GM12872 (cell line): ENCODE measurements around the gene MRPS22.

Experiments
- CTCF ChIP-seq: IDR thresholded peaks from 3 replicates; pipeline ENCODE4 v1.5.1; 2011; ENCODE audit warnings: low read depth, mild to moderate bottlenecking, low read length, moderate library complexity; ENCODE audit not compliant: insufficient read depth

Gene MRPS22

GRCh38 chr3:139301183-139301582, 42.6 kb upstream of the MRPS22 start:
- no peak for TF ChIP-seq CTCF

- TF ChIP-seq CTCF, result no peak
These were observed 42.2 kb upstream of the MRPS22 start for GRCh38 chr3:139301654-139302053.

GRCh38 chr3:139302084-139302800, 41.6 kb upstream of the MRPS22 start:
- TF ChIP-seq CTCF, result no peak

GRCh38 chr3:139302801-139303113, 41.1 kb upstream of the MRPS22 start:
- no peak for TF ChIP-seq CTCF

GRCh38 chr3:139303216-139303615, 40.6 kb upstream of the MRPS22 start:
- TF ChIP-seq CTCF, result no peak

- no peak for TF ChIP-seq CTCF
These were observed 39.4 kb upstream of the MRPS22 start for GRCh38 chr3:139304383-139304782.

GRCh38 chr3:139306078-139306477, 37.7 kb upstream of the MRPS22 start:
- no peak for TF ChIP-seq CTCF
